Transverse colon (tissue), 3 donors: ENCODE data around the gene TSC22D3.

ENCODE experiments used
- EP300 ChIP-seq: sonication (generic); formaldehyde crosslinking; IDR thresholded peaks from one replicate; pipeline ENCODE4 v1.6.1; 2017; ENCODE audit warnings: antibody characterized with exemption, low read depth
- TF ChIP-seq, protein P1 (sequence below), 5 experiments: fragments of 200-600 bp in 3 of 5; fragments of 450-650 bp in 2 of 5; sonication (generic) in 3 of 5; IDR thresholded peaks; 1 replicate in 2 of 5; 2 replicates in 3 of 5; pipeline ENCODE4 v1.5.1; 2016 to 2017; ENCODE audit warnings: antibody characterized with exemption in 5 of 5, inconsistent platforms in 3 of 5, mild to moderate bottlenecking in 2 of 5, moderate library complexity in 1 of 5

DNA sequence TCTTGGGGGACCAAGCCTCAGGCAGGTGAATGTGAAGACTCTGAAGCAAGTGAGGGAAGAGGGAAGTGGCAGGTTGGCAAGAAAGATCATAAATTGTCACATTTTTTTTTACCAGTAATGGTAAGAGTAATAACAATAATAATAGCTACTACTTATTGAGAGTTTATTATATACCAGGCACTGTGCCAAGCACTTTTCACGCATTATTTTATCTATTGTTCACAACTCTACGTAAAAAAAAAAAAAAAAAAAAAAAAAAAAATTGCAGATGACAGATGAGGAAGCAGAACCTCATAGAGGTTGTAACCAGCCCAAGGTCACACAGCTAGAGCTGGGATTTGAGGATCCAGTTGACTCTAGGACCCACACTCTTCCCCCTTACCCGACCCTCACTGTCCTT is 40.9 kb downstream of the TSC22D3 start:
- TF ChIP-seq, protein P1, sequence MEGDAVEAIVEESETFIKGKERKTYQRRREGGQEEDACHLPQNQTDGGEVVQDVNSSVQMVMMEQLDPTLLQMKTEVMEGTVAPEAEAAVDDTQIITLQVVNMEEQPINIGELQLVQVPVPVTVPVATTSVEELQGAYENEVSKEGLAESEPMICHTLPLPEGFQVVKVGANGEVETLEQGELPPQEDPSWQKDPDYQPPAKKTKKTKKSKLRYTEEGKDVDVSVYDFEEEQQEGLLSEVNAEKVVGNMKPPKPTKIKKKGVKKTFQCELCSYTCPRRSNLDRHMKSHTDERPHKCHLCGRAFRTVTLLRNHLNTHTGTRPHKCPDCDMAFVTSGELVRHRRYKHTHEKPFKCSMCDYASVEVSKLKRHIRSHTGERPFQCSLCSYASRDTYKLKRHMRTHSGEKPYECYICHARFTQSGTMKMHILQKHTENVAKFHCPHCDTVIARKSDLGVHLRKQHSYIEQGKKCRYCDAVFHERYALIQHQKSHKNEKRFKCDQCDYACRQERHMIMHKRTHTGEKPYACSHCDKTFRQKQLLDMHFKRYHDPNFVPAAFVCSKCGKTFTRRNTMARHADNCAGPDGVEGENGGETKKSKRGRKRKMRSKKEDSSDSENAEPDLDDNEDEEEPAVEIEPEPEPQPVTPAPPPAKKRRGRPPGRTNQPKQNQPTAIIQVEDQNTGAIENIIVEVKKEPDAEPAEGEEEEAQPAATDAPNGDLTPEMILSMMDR (IDR thresholded peaks at IDR 0.05), result no peak
- no peak for TF ChIP-seq EP300
